HG02840 (cell line): ENCODE results near the gene MRPS6.

Source experiments
- ATAC-seq: cut with Tn5 transposase; IDR thresholded peaks from one replicate; pipeline ENCODE4 v1.9.1; 2021; ENCODE audit warnings: mild to moderate bottlenecking, moderate library complexity, moderate number of reproducible peaks; ENCODE audit not compliant: unreplicated experiment, low FRiP score

MRPS6 gene

DNA sequence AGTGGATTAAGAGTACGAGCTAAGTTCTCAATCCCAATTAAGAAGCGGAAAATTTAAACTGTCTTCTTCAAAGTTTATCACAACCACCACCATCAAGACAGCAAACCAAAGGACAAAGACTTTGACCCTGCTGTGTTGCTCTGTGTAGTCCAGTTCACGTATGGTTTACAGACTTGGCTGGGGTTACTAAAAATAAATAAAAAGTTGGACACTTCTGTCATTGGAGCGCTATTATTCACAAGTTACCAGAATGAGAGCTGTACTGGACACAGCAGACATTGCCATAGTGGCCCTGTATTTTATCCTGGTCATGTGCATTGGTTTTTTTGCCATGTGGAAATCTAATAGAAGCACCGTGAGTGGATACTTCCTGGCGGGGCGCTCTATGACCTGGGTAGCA lies 21.6 kb downstream of the MRPS6 start:
- no peak for ATAC-seq

GRCh38 chr21:34097442-34097841 lies 24.1 kb downstream of the MRPS6 start:
- ATAC-seq = no peak

DNA sequence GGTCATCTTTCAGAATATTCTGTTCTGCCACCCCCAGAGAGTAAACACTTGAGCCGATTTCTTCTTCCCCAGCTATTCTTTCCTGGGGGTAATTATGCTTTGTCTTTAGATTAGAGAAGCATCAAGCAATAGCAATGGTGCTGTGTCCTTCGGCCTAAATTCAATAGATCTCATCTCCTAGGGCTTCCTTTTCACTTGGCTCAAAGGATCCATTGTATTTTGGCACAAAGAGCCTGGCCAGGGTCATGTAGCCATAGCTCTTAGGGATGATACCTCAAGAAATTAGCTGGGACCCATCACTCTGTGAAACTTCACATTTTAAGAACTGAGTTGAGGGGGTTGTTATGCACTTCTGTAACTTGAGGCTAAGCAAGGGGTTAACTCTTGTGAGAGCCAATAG lies 27.0 kb downstream of the MRPS6 start:
- no peak for ATAC-seq

- ATAC-seq = no peak
Measured at GRCh38 chr21:34100790-34101189, 27.4 kb downstream of the MRPS6 start.

DNA sequence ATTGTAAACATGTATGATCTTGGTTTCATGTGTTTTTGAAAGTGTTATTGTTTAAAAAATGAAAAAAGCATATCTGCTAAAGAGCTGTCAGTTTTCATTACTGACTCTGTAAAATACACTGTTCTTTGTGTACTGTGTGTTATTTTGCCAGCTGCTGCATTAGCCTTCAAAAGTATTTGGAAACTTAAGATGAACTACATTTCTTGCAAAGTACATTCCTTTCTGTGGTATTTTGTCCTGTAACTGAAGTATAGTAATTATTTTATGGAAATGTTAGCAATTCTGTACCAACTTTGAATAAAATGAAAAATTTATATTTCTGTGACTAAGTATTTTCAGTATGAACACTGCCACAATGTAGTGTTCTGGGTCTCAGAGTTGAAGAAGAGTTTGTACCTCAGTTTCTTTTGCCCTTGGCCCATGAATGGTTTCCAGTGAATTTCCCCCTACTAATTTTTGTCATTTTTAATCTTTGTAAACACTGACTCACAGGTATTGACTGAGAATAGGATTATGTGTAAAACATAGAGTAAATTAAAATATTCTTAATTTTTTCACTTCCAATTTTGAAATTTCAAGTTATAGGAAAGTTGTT lies 32.7 kb downstream of the MRPS6 start:
- no peak for ATAC-seq

DNA sequence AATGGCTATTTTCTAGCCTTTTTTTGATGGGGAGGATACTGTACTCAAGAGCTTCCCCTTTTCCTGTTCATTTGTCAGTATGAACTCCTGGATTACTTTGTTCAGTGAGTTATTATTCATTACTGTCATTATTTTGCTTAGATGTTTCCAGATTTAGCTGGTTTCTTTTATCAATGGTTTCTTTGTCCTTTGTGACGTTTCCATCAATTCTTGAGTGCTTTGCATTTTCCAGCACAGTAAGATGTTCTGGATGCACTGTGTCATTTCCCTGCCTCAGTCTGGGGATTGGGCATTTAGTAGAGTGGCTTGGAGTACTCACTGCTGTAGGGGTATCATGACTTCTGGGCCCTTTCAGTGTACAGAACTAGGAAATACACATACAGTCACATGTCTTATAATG lies 34.2 kb downstream of the MRPS6 start:
- ATAC-seq = no peak

DNA sequence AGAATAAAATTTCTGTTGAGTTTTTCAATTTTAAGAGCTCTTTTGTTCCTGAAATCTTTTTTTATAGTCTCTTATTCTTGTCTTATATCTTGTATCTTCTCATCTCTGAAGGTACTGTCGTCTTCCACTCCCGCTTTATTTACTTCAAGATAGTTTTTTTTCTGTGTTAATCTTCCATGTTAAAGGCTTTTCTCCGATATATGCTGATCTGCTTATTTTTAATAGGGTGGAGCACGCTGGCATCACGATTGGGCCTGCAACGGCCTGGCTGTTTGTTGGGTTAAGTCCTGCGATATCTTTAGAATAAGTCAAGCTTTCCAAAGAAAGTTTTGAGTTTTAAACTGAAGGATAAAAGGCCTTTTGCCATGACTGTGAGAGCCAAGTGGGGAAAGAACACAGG lies 35.7 kb downstream of the MRPS6 start:
- ATAC-seq = no peak

GRCh38 chr21:34110594-34111202 lies 37.3 kb downstream of the MRPS6 start:
- ATAC-seq = no peak

- ATAC-seq = no peak
Measured at GRCh38 chr21:34112316-34113033, 39.1 kb downstream of the MRPS6 start.

GRCh38 chr21:34113842-34114241 lies 40.5 kb downstream of the MRPS6 start:
- no peak for ATAC-seq

- ATAC-seq = no peak
Measured at GRCh38 chr21:34115160-34115559, 41.8 kb downstream of the MRPS6 start.

GRCh38 chr21:34116569-34116968 lies 43.2 kb downstream of the MRPS6 start:
- no peak for ATAC-seq

GRCh38 chr21:34120867-34121266 lies 47.5 kb downstream of the MRPS6 start:
- ATAC-seq = no peak

GRCh38 chr21:34122047-34122446 lies 48.7 kb downstream of the MRPS6 start:
- no peak for ATAC-seq

GRCh38 chr21:34123609-34124008 lies 50.2 kb downstream of the MRPS6 start:
- no peak for ATAC-seq

- no peak for ATAC-seq
Measured at GRCh38 chr21:34126269-34126668, 52.9 kb downstream of the MRPS6 start.

DNA sequence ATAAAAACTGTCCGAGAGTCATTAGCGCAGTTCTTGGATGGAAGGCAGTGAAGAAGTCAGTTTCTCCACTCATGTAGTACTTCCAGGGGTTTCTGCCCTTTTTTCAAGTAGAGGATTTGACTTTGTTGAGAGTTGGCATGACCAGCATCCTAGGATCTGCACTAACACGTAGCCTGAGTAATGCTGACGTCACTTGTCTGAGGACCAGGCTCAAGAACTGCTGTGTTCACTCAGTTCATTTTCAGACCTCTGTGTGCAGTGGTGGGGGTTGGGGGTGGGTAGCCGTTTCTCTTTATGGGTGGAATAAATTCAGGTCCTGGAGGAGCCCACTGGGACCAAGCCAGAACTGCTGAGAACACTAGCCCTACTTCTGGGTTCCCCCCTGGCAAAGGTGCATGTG lies 53.3 kb downstream of the MRPS6 start:
- ATAC-seq = no peak

DNA sequence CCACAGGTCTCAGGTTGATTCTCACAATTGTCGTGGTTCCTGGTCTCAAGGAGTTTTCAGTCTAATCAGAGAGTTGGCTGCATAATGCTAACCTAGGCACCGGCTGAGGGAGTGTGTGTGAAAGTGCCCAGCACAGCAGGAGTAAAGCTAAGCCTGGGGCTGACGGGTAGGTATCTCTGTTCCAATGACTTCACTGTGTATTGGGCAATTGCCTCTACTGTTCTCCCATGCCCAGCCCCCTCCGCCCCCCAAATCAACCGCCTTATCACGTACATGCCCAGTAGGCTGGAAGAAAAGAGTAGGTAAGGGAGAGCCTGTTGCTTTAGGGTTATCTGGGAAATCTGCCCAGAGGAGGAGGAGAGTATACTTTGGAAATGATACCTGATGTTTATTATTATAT lies 54.7 kb downstream of the MRPS6 start:
- ATAC-seq = no peak

DNA sequence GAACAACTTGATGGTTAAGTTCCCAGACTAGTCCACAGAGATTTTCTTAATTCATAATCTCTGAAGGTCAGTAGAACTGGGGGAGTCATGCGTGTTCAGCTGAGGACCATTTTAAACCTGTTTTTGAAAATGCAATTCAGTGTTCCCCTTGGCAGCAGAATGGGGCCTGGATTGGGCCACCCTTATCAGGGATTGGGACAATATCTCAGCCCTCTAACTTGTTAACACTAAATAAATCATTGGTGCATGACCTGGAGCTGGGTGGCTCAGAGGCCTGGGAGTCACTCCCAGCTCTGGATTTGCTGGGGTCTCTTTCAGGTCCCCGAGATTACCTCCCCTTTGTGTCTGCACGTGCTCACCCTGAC lies 55.3 kb downstream of the MRPS6 start:
- no peak for ATAC-seq

- no peak for ATAC-seq
Measured at GRCh38 chr21:34129039-34129891, 55.9 kb downstream of the MRPS6 start.
